Neuronal stem cell (in vitro differentiated cells): ENCODE data around the gene MORN3.
A peak's percentile ranks its signal among the peaks of the same experiment; 100 is the strongest.
"Not testable (repeated sequence)": the region's sequence is repeated elsewhere in the genome, so short reads cannot be mapped to it uniquely, and the experiment has no call there.

ENCODE experiments used
- DNase-seq: peaks from one replicate; pipeline ENCODE4 v3.0.0-alpha.2; 2013; ENCODE audit warnings: low spot score
- H2AFZ ChIP-seq: one replicate; pipeline ENCODE4 v1.6.1; 2013; ENCODE audit warnings: mild to moderate bottlenecking, low read length, inconsistent platforms
- H2AK5ac ChIP-seq: 2 replicates; pipeline ENCODE4 v1.6.1; 2013; ENCODE audit warnings: low read depth, mild to moderate bottlenecking, inconsistent platforms, low read length, moderate library complexity, mixed read lengths
- H2BK120ac ChIP-seq: 2 replicates; pipeline ENCODE4 v1.6.1; 2013; ENCODE audit warnings: low read depth, mild to moderate bottlenecking, inconsistent platforms, low read length, moderate library complexity, mixed read lengths
- H2BK12ac ChIP-seq: one replicate; pipeline ENCODE4 v1.6.1; 2013; ENCODE audit warnings: low read length, inconsistent platforms
- H2BK15ac ChIP-seq: 2 replicates; pipeline ENCODE4 v1.6.1; 2013; ENCODE audit warnings: mild to moderate bottlenecking, low read length, inconsistent platforms, mixed read lengths
- H2BK5ac ChIP-seq: one replicate; pipeline ENCODE4 v1.6.1; 2013; ENCODE audit warnings: inconsistent platforms, mild to moderate bottlenecking, low read length, moderate library complexity
- H3K14ac ChIP-seq: one replicate; pipeline ENCODE4 v1.6.1; 2013; ENCODE audit warnings: low read length, inconsistent platforms
- H3K18ac ChIP-seq: 2 replicates; pipeline ENCODE4 v1.6.1; 2013; ENCODE audit warnings: low read length, inconsistent platforms
- H3K23ac ChIP-seq: 2 replicates; pipeline ENCODE4 v1.6.1; 2013; ENCODE audit warnings: low read depth, mild to moderate bottlenecking, mixed read lengths, low read length, inconsistent platforms; ENCODE audit not compliant: poor library complexity
- H3K27ac ChIP-seq: replicated peaks from 3 replicates; pipeline ENCODE4 v1.5.1; 2013; ENCODE audit warnings: low read length, inconsistent platforms
- H3K27me3 ChIP-seq, 3 experiments: 2 replicates each; pipeline ENCODE4 v1.6.1; 2013; ENCODE audit warnings: low read length in 3 of 3, mild to moderate bottlenecking in 2 of 3, inconsistent platforms in 1 of 3, low read depth in 1 of 3, mixed read lengths in 1 of 3, moderate library complexity in 1 of 3; ENCODE audit not compliant: control insufficient read depth in 3 of 3, insufficient read depth in 3 of 3
- H3K36me3 ChIP-seq, 2 donors: replicated peaks in 1 of 2; 2 replicates each; pipeline ENCODE4 v1.6.1; 2013; ENCODE audit warnings: low read length in 2 of 2; ENCODE audit not compliant: control insufficient read depth in 2 of 2, insufficient read depth in 2 of 2
- H3K4ac ChIP-seq: 2 replicates; pipeline ENCODE4 v1.6.1; 2013; ENCODE audit warnings: inconsistent platforms, mild to moderate bottlenecking, low read length, moderate library complexity
- H3K4me1 ChIP-seq, 2 donors: 1 replicate in 1 of 2; 2 replicates in 1 of 2; pipeline ENCODE4 v1.6.1; 2013; ENCODE audit warnings: low read length in 2 of 2, low read depth in 1 of 2; ENCODE audit not compliant: control insufficient read depth in 2 of 2, insufficient read depth in 1 of 2
- H3K4me2 ChIP-seq: one replicate; pipeline ENCODE4 v1.6.1; 2013; ENCODE audit warnings: mild to moderate bottlenecking, low read length, inconsistent platforms; ENCODE audit not compliant: insufficient read depth, poor library complexity, severe bottlenecking
- H3K4me3 ChIP-seq, 2 donors: 2 replicates each; pipeline ENCODE4 v1.5.1; 2013; ENCODE audit warnings: low read length in 2 of 2, mild to moderate bottlenecking in 2 of 2, inconsistent platforms in 1 of 2, moderate library complexity in 1 of 2
- H3K79me1 ChIP-seq: one replicate; pipeline ENCODE4 v1.6.1; 2013; ENCODE audit warnings: low read depth, mild to moderate bottlenecking, inconsistent platforms, low read length, moderate library complexity
- H3K9ac ChIP-seq: one replicate; pipeline ENCODE4 v1.6.1; 2013; ENCODE audit warnings: mild to moderate bottlenecking, low read depth, low read length, inconsistent platforms; ENCODE audit not compliant: poor library complexity
- H3K9me3 ChIP-seq, 2 donors: replicated peaks in 1 of 2; 2 replicates each; pipeline versions ENCODE3 to v1.6.1; 2013; ENCODE audit warnings: low read length in 2 of 2, mild to moderate bottlenecking in 2 of 2, inconsistent platforms in 1 of 2, low read depth in 1 of 2, mixed read lengths in 1 of 2, moderate library complexity in 1 of 2; ENCODE audit not compliant: control insufficient read depth in 2 of 2, insufficient read depth in 1 of 2
- H4K8ac ChIP-seq: one replicate; pipeline ENCODE4 v1.6.1; 2013; ENCODE audit warnings: low read depth, mild to moderate bottlenecking, inconsistent platforms, low read length, moderate library complexity
- H4K91ac ChIP-seq: one replicate; pipeline ENCODE4 v1.6.1; 2013; ENCODE audit warnings: low read length, low read depth, mild to moderate bottlenecking, inconsistent platforms; ENCODE audit not compliant: poor library complexity
- WGBS, 2 donors: extraction: QIAGEN DNeasy Blood & Tissue Kit; methylation state at CpG; one replicate each; pipeline ENCODE4 v1.1.7; 2013; ENCODE audit warnings: missing lambda C conversion rate in 2 of 2, mixed read lengths in 1 of 2; ENCODE audit not compliant: insufficient read length in 2 of 2, insufficient replicate concordance in 1 of 2; ENCODE audit errors: extremely low coverage in 2 of 2; 5-methylcytosine and 5-hydroxymethylcytosine counted together

The MORN3 gene

DNA sequence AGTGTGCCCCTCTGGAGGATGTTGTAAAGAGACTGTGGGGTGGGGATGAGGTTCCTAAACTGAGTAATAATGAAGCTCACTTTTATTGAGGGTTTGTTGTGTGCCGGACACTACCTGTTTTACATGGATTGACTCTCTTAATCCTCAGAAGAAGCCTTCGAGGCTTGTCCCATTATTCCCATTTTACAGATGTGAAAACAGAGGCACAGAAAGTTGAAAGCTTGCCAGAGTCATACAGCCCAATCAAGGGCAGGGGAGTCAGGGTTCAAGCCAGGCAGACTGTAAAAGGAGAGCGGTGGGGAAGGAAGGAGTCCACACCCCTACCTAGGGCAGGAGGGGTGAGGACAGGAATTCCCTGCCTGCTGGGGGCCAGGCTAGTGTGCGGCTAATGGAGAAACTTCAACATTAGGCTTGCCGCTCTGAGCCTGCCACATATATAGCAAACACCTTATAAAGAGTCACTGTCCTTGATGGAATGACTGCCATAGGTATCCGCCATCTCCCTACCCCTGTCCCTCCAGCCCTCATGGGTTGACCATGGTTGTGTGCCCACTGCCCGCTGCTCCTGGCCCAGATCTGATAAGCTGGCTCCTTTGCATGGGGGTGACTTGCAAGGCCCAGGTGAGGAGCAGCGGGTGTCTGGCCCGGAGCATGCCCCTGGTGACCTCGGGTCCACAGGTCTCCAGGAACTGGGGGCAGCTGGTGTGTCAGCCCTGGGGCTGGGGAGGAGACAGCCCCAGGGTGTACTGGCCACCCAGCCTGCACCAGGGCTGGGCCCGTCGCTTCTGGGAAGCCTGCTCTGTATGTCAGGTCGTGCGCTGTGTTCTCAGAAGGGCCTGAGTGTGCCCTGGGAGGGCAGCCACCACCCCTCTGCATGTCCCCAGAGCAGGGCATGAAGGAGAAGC, 30.9 kb downstream of the MORN3 start:
- no peak overlapping the region for H3K4me2 ChIP-seq
- no peak overlapping the region for H2BK12ac ChIP-seq
- H3K27ac ChIP-seq: no peak overlapping the region
- H3K79me1 ChIP-seq: peaks cover 17% of the 10 kb centered on the region
- no peak for DNase-seq
- WGBS, 2 donors: no CpG with 5 or more reads among the region's 14 CpGs
- no peak overlapping the region for H2BK15ac ChIP-seq
- H4K8ac ChIP-seq: peak overlapping the region; percentile 4
- H3K36me3 ChIP-seq: peaks cover 10 to 17% of the 10 kb centered on the region in 2 donors
- H3K18ac ChIP-seq: peak overlapping the region; percentile 0
- H2BK5ac ChIP-seq: no peak overlapping the region
- no peaks in the 10 kb centered on the region for H3K27me3 ChIP-seq
- peak overlapping the region; percentile 53 for H3K4ac ChIP-seq
- H3K4me1 ChIP-seq: no peaks in the 10 kb centered on the region
- peaks cover 0 to 4% of the 10 kb centered on the region in 2 donors for H3K9me3 ChIP-seq
- H3K23ac ChIP-seq: no peak overlapping the region
- H2AK5ac ChIP-seq: no peak overlapping the region
- no peak overlapping the region for H4K91ac ChIP-seq
- H3K4me3 ChIP-seq: no peak overlapping the region
- H3K14ac ChIP-seq: peak overlapping the region; percentile 89
- peak overlapping the region; percentile 60 for H3K9ac ChIP-seq
- no peak overlapping the region for H2AFZ ChIP-seq
- H2BK120ac ChIP-seq: no peak overlapping the region

DNA sequence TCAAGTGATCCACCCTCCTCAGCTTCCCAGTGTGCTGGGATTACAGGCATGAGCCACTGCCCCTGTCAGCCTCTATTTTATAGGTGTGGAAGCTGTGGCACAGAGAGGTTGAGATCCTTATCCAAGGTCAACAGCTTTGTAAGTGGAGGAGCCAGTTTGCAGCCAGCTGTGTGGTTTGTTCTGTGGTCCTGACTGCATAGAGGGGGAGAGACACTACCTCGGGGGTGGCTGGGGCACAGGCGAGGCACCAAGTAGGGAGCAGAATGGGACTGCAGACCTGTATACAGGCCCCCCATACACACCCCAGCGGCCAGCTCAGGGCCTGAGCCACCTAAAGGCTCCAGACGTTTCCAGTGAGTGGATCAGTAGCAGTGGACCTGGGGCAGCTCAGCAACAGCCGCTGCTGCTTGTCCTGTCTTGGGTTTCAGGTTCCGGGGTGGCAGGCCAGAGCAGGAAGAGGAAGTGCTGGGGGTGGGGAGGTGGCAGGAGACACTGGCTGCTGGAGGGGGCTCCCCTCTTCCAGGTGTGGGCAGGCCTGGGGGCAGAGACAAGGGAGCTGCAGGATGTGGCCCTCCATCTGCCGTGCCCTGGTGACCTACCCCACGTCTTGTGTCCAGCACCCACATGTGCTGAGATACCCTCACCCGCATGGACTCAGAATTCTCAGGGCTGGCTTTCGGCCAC, 32.1 kb downstream of the MORN3 start:
- DNase-seq: no peak
- Histone ChIP-seq H4K8ac (no peak overlapping the region), H3K4me3 (no peak overlapping the region)

DNA sequence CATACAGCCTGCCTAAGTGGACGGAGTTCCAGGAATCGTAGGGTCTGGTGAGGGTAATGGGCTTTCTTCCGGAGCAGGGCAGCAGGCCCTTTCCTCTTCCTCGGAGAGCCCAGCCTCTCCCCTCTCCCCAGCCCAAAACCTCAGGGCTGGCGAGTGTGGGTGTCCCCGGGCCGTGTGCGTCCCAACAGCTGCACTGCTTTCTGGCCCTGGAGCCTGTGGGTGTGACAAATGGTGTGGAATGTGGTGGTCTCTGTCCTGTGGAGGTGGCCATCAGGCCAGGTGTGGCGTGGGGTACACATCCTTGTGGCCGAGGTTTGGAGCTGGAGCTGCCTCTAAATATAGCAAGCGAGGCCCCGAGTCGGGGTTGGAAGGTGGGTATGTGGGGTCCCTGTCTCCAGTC, 34.6 kb downstream of the MORN3 start:
- Histone ChIP-seq H3K4me1 (peaks cover 0 to 16% of the 10 kb centered on the region in 2 donors), H2BK5ac (no peak overlapping the region), H3K4me2 (no peak overlapping the region), H3K14ac (no peak overlapping the region), H3K4me3 (peak overlapping the region in 1 of 2 donors; percentile 9), H3K79me1 (peaks cover 16% of the 10 kb centered on the region), H3K23ac (peak overlapping the region; percentile 49), H3K9ac (no peak overlapping the region), H2AK5ac (peak overlapping the region; percentile 53), H3K27me3 (no peaks in the 10 kb centered on the region), H2BK12ac (no peak overlapping the region), H3K18ac (no peak overlapping the region), H4K91ac (no peak overlapping the region), H3K9me3 (peaks cover 0 to 4% of the 10 kb centered on the region in 2 donors), H2BK15ac (no peak overlapping the region), H2BK120ac (no peak overlapping the region), H3K27ac (no peak overlapping the region), H3K4ac (no peak overlapping the region), H2AFZ (no peak overlapping the region), H3K36me3 (peaks cover 3 to 13% of the 10 kb centered on the region in 2 donors), H4K8ac (no peak overlapping the region)
- no peak for DNase-seq
- WGBS, 2 donors: no CpG with 5 or more reads among the region's 13 CpGs

More for the DNA sequence above, 32.1 kb downstream of the MORN3 start:
- Histone ChIP-seq H3K23ac (no peak overlapping the region), H3K27me3 (no peaks in the 10 kb centered on the region), H2AK5ac (peak overlapping the region; percentile 64), H3K14ac (no peak overlapping the region), H2BK120ac (no peak overlapping the region), H2BK12ac (peak overlapping the region; percentile 4), H3K4me1 (peaks cover 0 to 8% of the 10 kb centered on the region in 2 donors), H3K9ac (no peak overlapping the region), H4K91ac (no peak overlapping the region), H3K4ac (no peak overlapping the region), H3K4me2 (no peak overlapping the region), H3K9me3 (peaks cover 0 to 4% of the 10 kb centered on the region in 2 donors), H3K18ac (peak overlapping the region; percentile 55), H3K36me3 (peaks cover 10 to 17% of the 10 kb centered on the region in 2 donors), H3K27ac (no peak overlapping the region), H2BK15ac (no peak overlapping the region), H2AFZ (no peak overlapping the region), H2BK5ac (no peak overlapping the region), H3K79me1 (peaks cover 19% of the 10 kb centered on the region)
- no CpG with 5 or more reads among the region's 10 CpGs for WGBS, 2 donors

DNA sequence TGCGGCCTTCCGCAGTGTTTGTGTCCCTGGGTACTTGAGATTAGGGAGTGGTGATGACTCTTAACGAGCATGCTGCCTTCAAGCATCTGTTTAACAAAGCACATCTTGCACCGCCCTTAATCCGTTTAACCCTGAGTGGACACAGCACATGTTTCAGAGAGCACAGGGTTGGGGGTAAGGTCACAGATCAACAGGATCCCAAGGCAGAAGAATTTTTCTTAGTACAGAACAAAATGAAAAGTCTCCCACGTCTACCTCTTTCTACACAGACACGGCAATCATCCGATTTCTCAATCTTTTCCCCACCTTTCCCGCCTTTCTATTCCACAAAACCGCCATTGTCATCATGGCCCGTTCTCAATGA, 35.6 kb downstream of the MORN3 start:
- H3K23ac ChIP-seq, H2BK15ac ChIP-seq, H3K4ac ChIP-seq, H3K27ac ChIP-seq, H3K27me3 ChIP-seq, H2AFZ ChIP-seq, H2BK12ac ChIP-seq, H3K9ac ChIP-seq, H4K8ac ChIP-seq, DNase-seq, H4K91ac ChIP-seq, H2AK5ac ChIP-seq, H3K18ac ChIP-seq, H3K9me3 ChIP-seq, H2BK5ac ChIP-seq, H3K4me2 ChIP-seq, H3K4me3 ChIP-seq, H3K14ac ChIP-seq, H2BK120ac ChIP-seq: not testable (repeated sequence)
- Histone ChIP-seq H3K4me1 (peaks cover 3 to 20% of the 10 kb centered on the region in 2 donors), H3K79me1 (peaks cover 14% of the 10 kb centered on the region), H3K36me3 (peaks cover 2 to 18% of the 10 kb centered on the region in 2 donors)
- no CpG with 5 or more reads among the region's 11 CpGs for WGBS, 2 donors
